CD14-positive monocyte (primary cell): Measurements from ENCODE around the gene CACNA1B. TPM values are rescaled to one million over a fixed set of nuclear protein-coding genes. Genes with fewer than 3 reads are reported as not detected.
A peak's percentile ranks its signal among the peaks of the same experiment; 100 is the strongest.

Experiments used
- DNase-seq, 3 donors: peaks; one replicate each; pipeline ENCODE4 v3.0.0-alpha.2; 2011 to 2022
- H2AFZ ChIP-seq: 2 replicates; pipeline ENCODE4 v1.6.0; 2012; ENCODE audit warnings: mild to moderate bottlenecking, low read depth, low read length, inconsistent platforms; ENCODE audit not compliant: insufficient read depth, poor library complexity, severe bottlenecking
- H3K27ac ChIP-seq, 2 donors: 1 replicate in 1 of 2; 2 replicates in 1 of 2; pipeline ENCODE4 v1.5.1; 2012 to 2013; ENCODE audit warnings: low read length in 2 of 2, control low read depth in 1 of 2, inconsistent platforms in 1 of 2, low read depth in 1 of 2, mild to moderate bottlenecking in 1 of 2
- H3K27me3 ChIP-seq, 2 donors: one replicate each; pipeline versions ENCODE4 v1.6.0 to v1.6.1; 2011 to 2013; ENCODE audit warnings: low read length in 2 of 2; ENCODE audit not compliant: control insufficient read depth in 2 of 2, insufficient read depth in 2 of 2
- H3K36me3 ChIP-seq, 2 donors: replicated peaks in 1 of 2; 1 replicate in 1 of 2; 2 replicates in 1 of 2; pipeline versions ENCODE4 v1.5.1 to v1.6.1; 2012 to 2013; ENCODE audit warnings: low read length in 2 of 2, control low read depth in 1 of 2, inconsistent platforms in 1 of 2, mild to moderate bottlenecking in 1 of 2; ENCODE audit not compliant: insufficient read depth in 2 of 2, control insufficient read depth in 1 of 2
- H3K4me1 ChIP-seq, 2 donors: 1 replicate in 1 of 2; 2 replicates in 1 of 2; pipeline versions ENCODE4 v1.5.1 to v1.6.1; 2012 to 2013; ENCODE audit warnings: low read length in 2 of 2, control low read depth in 1 of 2, inconsistent platforms in 1 of 2, mild to moderate bottlenecking in 1 of 2, moderate library complexity in 1 of 2; ENCODE audit not compliant: insufficient read depth in 2 of 2, control insufficient read depth in 1 of 2
- H3K4me2 ChIP-seq: replicated peaks from 2 replicates; pipeline ENCODE3; 2012; ENCODE audit warnings: low read length, moderate library complexity, mild to moderate bottlenecking; ENCODE audit not compliant: poor library complexity, severe bottlenecking; ENCODE audit errors: extremely low read depth
- H3K4me3 ChIP-seq, 3 experiments: fragments of 200-600 bp in 1 of 3; sonication (generic) in 1 of 3; replicated peaks in 1 of 3; 1 replicate in 2 of 3; 2 replicates in 1 of 3; pipeline ENCODE4 v1.5.1; 2011 to 2013; ENCODE audit warnings: low read length in 3 of 3, mild to moderate bottlenecking in 3 of 3, control low read depth in 2 of 3, low read depth in 2 of 3, inconsistent platforms in 1 of 3, moderate library complexity in 1 of 3
- H3K79me2 ChIP-seq: 2 replicates; pipeline ENCODE4 v1.6.0; 2012; ENCODE audit warnings: mild to moderate bottlenecking, control low read depth, inconsistent platforms, low read length, moderate library complexity; ENCODE audit not compliant: insufficient read depth
- H3K9ac ChIP-seq: 2 replicates; pipeline ENCODE4 v1.6.0; 2017; ENCODE audit warnings: low read length, mild to moderate bottlenecking; ENCODE audit not compliant: insufficient read depth, poor library complexity, severe bottlenecking
- H3K9me3 ChIP-seq, 2 donors: replicated peaks in 1 of 2; 1 replicate in 1 of 2; 2 replicates in 1 of 2; pipeline versions ENCODE4 v1.5.1 to v1.6.1; 2012 to 2013; ENCODE audit warnings: low read length in 2 of 2, control low read depth in 1 of 2; ENCODE audit not compliant: control insufficient read depth in 1 of 2, insufficient read depth in 1 of 2
- H4K20me1 ChIP-seq: 2 replicates; pipeline ENCODE4 v1.6.0; 2012; ENCODE audit warnings: mild to moderate bottlenecking, low read length, control low read depth, moderate library complexity; ENCODE audit not compliant: insufficient read depth
- H3K27ac Mint-ChIP-seq, 7 donors: one replicate each; pipeline ENCODE4 v1.8.0; 2020; ENCODE audit warnings: mild to moderate bottlenecking in 7 of 7, mixed read lengths in 7 of 7, moderate library complexity in 6 of 7, inconsistent platforms in 2 of 7
- H3K27me3 Mint-ChIP-seq, 3 donors: one replicate each; pipeline ENCODE4 v1.8.0; 2021 to 2022; ENCODE audit warnings: low read depth in 3 of 3, mild to moderate bottlenecking in 3 of 3, mixed read lengths in 3 of 3, moderate library complexity in 3 of 3, inconsistent platforms in 1 of 3
- H3K36me3 Mint-ChIP-seq, 2 donors: one replicate each; pipeline ENCODE4 v1.8.0; 2020; ENCODE audit warnings: mixed read lengths in 2 of 2, inconsistent platforms in 1 of 2, mild to moderate bottlenecking in 1 of 2
- H3K4me1 Mint-ChIP-seq: one replicate; pipeline ENCODE4 v1.8.0; 2020; ENCODE audit warnings: mild to moderate bottlenecking, mixed read lengths
- H3K4me3 Mint-ChIP-seq, 2 donors: one replicate each; pipeline ENCODE4 v1.8.0; 2020; ENCODE audit warnings: mild to moderate bottlenecking in 2 of 2, mixed read lengths in 2 of 2, moderate library complexity in 1 of 2
- H3K9me3 Mint-ChIP-seq, 7 donors: one replicate each; pipeline ENCODE4 v1.8.0; 2020 to 2022; ENCODE audit warnings: mixed read lengths in 7 of 7, mild to moderate bottlenecking in 6 of 7, moderate library complexity in 6 of 7, inconsistent platforms in 2 of 7
- CTCF ChIP-seq: fragments of 200-600 bp; IDR thresholded peaks from one replicate; pipeline ENCODE4 v1.8.0; 2022; ENCODE audit warnings: antibody characterized with exemption, mild to moderate bottlenecking
- WGBS: methylation state at CpG from one replicate; pipeline ENCODE4 v1.1.5; 2013; ENCODE audit warnings: missing lambda C conversion rate; ENCODE audit not compliant: insufficient coverage; 5-methylcytosine and 5-hydroxymethylcytosine counted together
- intact Hi-C, 2 donors: fragments of 100-400 bp; cut with micrococcal nuclease; formaldehyde crosslinking; loops; one replicate each; pipeline versions ENCODE4 v1.15.0 to v1.15.1; 2023
- polyA plus RNA-seq, 3 donors: library from polyadenylated mRNA; depleted of rRNA in 1 of 3; unstranded in 2 of 3; stranded (reverse) in 1 of 3; fragments of 300-500 nt in 2 of 3; fragments of >200 nt in 1 of 3; fragmentation: Illumina TruSeq in 2 of 3; gene quantifications; 1 replicate in 2 of 3; 2 replicates in 1 of 3; pipeline ENCODE4 v1.2.3, GENCODE V29; 2012 to 2021

Gene CACNA1B
- polyA plus RNA-seq, 3 donors, result not detected

- no peak overlapping the region for H3K27ac Mint-ChIP-seq
- H3K4me2 ChIP-seq, result no peak overlapping the region
- no peaks in the 10 kb centered on the region for H4K20me1 ChIP-seq
- no peaks in the 10 kb centered on the region for H3K4me1 Mint-ChIP-seq
- no peak overlapping the region for H3K4me3 ChIP-seq
- DNase-seq, result no peak
- H3K27me3 Mint-ChIP-seq, result peaks cover 2 to 12% (median 3%) of the 10 kb centered on the region in 3 donors
- H3K79me2 ChIP-seq, result no peaks in the 10 kb centered on the region
- no peaks in the 10 kb centered on the region for H3K36me3 Mint-ChIP-seq
- H3K4me1 ChIP-seq, result no peaks in the 10 kb centered on the region
- H3K9me3 Mint-ChIP-seq, result peaks cover 0 to 6% (median 0%) of the 10 kb centered on the region in 7 donors
- H2AFZ ChIP-seq, result no peak overlapping the region
- no peak for TF ChIP-seq CTCF
- H3K4me3 Mint-ChIP-seq, result no peak overlapping the region
- WGBS, result 91% methylated on average over 7 of the region's 7 CpGs
- H3K9ac ChIP-seq, result no peak overlapping the region
- no peak overlapping the region for H3K27ac ChIP-seq
- H3K36me3 ChIP-seq, result no peaks in the 10 kb centered on the region
- intact Hi-C loops, result no loop called here
- H3K9me3 ChIP-seq, result no peaks in the 10 kb centered on the region
- no peaks in the 10 kb centered on the region for H3K27me3 ChIP-seq
These were observed 187.0 kb downstream of the CACNA1B start for GRCh38 chr9:138064547-138064946.

- no peaks in the 10 kb centered on the region for H3K36me3 Mint-ChIP-seq
- peaks cover 2 to 13% (median 3%) of the 10 kb centered on the region in 3 donors for H3K27me3 Mint-ChIP-seq
- intact Hi-C loops, result no loop called here
- Histone ChIP-seq H3K27me3 (no peaks in the 10 kb centered on the region), H2AFZ (no peak overlapping the region), H3K4me1 (no peaks in the 10 kb centered on the region), H3K36me3 (no peaks in the 10 kb centered on the region), H3K9me3 (no peaks in the 10 kb centered on the region), H3K9ac (no peak overlapping the region), H3K4me3 (no peak overlapping the region), H3K27ac (no peak overlapping the region), H3K79me2 (no peaks in the 10 kb centered on the region), H3K4me2 (no peak overlapping the region), H4K20me1 (no peaks in the 10 kb centered on the region)
- peak overlapping the region in 1 of 7 donors; percentile 62 for H3K27ac Mint-ChIP-seq
- peaks cover 0 to 3% (median 0%) of the 10 kb centered on the region in 7 donors for H3K9me3 Mint-ChIP-seq
- H3K4me3 Mint-ChIP-seq, result no peak overlapping the region
- DNase-seq, result no peak
- no peak for TF ChIP-seq CTCF
- no peaks in the 10 kb centered on the region for H3K4me1 Mint-ChIP-seq
- 83% methylated on average over 8 of the region's 9 CpGs for WGBS
These were observed 187.7 kb downstream of the CACNA1B start for GRCh38 chr9:138065287-138065686.
